Stimulated activated CD8-positive, alpha-beta memory T cell treated with anti-CD3 and anti-CD28 coated beads, Interleukin-15, amount 100 ng/mL, for 1 hour (primary cell): ENCODE data around the gene AMBN.

Experiments used
- DNase-seq: peaks from one replicate; pipeline ENCODE4 v3.0.0-alpha.2; 2020; ENCODE audit warnings: low read depth

Gene AMBN, protein sequence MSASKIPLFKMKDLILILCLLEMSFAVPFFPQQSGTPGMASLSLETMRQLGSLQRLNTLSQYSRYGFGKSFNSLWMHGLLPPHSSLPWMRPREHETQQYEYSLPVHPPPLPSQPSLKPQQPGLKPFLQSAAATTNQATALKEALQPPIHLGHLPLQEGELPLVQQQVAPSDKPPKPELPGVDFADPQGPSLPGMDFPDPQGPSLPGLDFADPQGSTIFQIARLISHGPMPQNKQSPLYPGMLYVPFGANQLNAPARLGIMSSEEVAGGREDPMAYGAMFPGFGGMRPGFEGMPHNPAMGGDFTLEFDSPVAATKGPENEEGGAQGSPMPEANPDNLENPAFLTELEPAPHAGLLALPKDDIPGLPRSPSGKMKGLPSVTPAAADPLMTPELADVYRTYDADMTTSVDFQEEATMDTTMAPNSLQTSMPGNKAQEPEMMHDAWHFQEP

DNA sequence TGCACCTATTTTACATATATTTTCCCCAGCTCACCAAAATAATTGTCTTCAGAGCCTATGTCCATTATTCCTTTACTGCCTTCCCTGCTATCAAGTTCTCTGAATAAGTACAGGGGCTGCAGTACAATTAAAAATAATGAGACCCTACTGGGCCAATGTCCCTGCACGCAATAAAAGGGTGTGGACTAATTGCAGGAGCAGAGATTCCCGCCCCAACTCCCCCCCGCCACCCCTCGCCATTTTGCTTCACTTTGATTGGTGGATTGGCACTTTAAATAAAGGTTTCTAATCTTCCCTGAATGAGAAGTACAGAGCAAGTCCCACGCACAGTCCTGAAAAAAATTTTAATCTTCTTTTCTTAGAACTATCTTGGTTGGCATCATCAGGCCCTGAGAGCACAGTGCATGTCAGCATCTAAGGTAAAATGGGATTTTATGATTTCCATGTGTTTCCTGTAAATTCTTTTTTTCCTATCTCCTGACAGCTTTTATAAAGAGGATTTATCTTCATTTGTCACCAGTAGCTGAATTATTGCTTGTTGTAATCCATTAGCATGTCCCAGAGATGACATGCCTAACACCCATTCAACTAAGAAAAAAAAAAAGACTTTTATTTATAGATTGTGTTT lies at the start of gene AMBN:
Gene AMBN (plus strand): TSS at position 302 of the 628 bp plus-strand sequence. CDS start 103 bp downstream, at position 405.
- no peak for DNase-seq

DNA sequence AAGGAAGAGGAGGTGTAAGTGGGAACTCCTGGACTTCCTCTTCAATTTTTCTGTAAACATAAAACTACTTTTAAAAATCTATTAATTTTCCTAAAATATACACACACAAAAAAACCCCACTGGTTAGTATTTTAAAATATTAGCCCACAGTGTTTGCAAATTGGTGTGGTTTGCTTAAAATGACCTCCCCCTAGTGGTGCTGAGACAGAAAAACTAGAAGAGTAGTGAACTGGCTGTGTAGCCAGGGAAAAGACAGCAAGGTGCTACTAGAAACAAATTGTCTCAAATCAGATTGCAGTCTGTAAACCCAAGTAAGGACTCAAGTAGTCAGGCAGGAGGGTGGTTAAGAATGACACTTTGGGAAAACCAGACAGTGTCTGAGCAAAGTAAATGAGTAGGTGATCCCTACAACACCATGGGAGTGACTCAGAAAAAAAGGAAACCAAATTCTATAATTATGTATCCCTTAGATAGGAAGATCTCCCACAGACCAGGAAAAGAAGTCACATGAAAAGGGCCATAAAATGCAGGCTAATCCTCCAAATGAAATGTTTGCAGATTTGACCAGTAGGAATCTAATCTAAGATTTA lies 47.7 kb upstream of the AMBN start:
- DNase-seq, result no peak

DNA sequence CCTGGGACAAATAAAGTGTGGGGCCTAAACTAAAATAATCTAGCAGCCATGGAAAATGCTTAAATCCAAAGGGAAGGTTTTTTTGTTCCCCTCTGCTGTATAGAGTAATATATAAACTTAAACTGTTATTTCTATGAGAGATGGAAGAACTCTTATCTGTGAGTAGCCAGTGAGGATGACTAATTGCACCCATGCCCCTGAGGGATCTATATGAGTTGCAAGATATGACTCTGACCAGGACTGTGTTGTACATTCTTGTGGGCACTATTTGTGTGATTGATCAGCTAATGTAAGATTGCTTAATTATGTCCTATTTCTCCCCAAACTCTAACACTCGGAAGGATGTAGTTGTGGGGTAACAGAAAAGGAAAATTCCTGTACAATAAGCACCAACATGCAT lies 35.2 kb upstream of the AMBN start:
- DNase-seq, result no peak

DNA sequence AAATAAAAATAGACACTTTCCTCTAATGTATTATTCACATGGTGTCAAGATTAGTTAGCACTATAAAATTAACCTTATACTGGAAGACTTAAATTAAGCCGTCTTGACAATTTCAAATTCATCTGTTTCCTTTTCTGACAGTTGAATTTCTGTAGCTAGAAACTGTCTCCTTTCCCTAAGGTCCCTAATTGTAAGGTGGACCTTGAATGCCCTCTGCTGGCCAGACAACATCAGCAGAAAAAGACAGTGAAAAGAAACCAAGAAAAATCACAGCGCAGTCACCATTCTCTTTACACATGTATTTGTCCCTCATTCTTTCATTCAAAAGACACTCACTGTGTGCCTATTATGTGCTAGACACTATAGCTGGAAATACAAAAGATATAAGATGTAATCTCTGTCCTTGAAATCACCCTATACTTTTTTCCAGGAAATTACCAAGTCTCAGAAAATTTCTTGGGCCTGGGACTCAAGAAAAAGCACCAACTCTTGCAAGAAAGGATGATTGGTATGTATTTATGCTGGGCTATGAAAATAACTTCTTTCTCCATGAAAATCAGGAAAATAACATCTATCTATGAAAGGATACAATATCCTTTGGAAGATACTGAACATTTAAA lies 32.7 kb upstream of the AMBN start:
- peak; percentile 14 for DNase-seq

DNA sequence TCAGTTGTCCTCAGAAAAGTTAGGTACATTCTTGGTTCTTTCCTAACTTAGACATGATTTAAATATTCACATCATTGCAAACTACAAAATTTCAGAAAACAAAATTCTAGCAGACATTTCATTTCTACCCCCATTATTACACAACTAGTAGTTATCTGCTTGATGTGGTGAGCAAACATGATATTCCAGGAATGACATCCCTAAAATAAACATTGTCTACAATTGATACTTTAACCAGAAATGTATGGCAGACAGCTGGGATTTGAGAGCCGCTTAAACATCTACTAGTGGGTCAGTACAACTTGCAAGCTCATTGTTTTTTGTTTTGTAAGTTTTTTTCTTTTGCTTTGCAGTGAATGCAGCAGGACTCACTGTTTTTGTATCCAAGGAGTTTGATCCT lies 32.1 kb upstream of the AMBN start:
- DNase-seq, result no peak

DNA sequence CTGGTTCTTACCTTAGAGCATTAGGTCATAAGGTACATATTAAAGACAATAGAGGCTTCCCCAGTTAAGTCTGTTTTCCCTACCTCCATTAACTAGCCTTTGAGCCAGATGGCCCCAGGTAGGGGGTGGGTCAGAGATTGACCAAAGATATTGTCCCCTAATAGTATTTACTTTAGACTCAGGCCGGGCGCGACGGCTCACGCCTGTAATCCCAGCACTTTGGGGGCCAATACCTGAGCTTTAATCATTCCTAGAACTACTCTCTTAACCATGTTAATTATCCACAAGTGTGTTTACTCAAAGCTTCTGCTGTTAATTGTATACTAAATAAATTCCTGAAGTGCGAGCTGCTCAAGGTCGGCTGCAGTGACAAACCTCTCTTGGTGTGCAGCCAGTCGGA lies 28.0 kb upstream of the AMBN start:
- no peak for DNase-seq

DNA sequence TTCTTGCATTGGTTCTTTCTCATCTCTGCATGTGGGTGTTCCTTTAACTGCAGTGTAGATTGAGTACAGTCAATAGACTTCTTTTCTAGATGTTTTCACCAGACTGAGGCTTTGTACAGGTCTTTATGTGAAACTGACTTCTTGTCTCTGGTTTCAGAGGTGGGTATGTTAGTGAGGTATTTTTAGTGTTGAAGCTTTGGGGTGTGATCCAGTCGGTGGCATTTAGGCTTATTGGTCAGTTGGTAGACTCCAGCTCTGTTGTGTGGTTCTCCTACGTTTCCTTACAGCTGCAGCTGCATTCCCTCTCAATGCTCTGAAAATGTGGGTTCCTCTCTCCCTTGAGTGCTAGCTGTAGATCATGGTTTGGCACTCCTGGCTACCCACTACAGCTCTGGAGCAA lies 21.3 kb upstream of the AMBN start:
- no peak for DNase-seq

DNA sequence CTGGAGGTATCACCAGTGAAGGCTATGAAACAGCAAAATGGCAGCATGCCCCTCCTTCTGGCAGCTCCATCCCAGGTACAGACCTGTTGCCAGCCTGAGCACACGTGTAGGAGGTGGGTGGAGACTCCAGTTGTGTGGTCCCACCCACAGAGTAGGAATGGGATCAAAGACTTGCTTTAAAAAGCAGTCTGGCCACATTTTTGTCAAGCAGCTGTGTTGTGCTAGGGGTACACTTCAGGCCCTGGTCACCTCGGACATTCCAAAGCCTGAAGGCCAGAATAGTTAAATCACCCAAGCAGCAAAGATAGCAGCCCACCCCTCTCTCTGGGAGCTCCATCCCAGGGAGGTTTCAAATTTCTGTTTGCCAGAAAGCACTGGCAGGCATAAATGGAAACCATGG lies 20.3 kb upstream of the AMBN start:
- no peak for DNase-seq

DNA sequence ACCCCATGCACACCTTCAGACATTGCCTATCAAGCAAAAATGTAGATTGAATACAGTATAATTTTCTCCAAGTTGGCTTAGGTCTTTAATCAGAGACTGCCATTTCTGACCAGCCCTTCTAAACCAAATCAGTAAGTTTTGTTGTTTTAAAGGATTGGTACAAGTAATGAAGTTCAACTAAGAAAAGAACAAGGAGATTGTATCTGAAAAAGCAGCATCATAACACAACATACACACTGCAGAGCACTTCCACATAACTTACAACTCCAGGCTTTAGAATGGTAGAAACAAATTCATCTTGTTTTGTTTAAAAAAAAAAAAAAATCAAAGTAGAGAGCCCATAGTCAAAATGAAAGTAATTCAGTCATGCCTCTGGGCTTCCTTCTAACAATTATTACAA lies 16.1 kb upstream of the AMBN start:
- DNase-seq, result no peak

DNA sequence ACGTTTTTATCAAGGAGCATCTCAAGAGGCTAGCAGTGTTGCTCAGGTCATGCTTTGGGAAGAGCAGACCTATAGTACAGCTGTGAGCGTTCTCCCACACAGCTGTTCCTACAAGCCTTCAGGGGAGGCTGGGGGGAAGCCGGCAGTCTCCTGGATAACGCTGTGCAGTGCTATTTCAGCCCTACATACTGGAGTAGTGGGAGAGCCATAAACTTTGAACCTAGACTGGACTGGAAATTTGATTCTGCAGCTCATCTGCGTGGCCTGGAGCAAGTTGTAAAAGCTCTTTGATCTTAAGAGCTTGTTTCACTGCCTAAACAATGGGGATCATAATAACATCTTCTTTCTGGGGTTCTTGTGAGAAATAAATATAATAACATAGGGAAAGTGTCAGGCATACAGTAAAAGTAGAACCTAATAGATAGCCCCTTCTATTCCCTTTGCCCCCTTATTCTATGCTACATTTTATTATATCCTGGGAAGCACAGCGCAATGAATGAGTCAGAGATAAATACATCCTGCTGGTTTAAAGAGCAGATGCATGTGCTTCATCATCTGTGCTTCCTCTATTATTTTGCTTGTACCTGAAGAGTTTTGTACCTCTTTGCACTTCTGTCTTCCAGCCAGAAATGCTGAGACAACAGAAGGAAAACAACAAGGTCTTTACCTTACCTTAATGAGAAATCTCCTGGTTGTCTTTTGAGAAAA lies 14.7 kb upstream of the AMBN start:
- no peak for DNase-seq

DNA sequence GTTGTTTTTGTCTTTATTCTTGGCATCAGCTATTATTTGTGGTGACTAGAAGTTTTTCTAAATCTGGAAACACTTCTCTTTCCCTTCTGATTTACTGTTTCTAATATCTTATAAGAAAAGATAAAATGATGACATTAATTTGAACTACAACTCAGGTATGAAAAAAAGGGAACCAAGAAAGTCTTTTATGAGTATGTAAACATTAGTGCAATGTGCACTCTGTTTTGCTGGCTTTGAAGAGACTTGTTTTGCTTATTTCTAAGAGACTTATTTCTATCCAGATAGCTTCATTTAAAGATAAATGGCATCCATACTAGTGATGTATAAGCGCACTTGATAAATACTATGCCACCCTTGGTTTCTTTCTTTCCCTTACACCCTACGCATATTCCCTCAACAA lies 10.1 kb upstream of the AMBN start:
- no peak for DNase-seq

DNA sequence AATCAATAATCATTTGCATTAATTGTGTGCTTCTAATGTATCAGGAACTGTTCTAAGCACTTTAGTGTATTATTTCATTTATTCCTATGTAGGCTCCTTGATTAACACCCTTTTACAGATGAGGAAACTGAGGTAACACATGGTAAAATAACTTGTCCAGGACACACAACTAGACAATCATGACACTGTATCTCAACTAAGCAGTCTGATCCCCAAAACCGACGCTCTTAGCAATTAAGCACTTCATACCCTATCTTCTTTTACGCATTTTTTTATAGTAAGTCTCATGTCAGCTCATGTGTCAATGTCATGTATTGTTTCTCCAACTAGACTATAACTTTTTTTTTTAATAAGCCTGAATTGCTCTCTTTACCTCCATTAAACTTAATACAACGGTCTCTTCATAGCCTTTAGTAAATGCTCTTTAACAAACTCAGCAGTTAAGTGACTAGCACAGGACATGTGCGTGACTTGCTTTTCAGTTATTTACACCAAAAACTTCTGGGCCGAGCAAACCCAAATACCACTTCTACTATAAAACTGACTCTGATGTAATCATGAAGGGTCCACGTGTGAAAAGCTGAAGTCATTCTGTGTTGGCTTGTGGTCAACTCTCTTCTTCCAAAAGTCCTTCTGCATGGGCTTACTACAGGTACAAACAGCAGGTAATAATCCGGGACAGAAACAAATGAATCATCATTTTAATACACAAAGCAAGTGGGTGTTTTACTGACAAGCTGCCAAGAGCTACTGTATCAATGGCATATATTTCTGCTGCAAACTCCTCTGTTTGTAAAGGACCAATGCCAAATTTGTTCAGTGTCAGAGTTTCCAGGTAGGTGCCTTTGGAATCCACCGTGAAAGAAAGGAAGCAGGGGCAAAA lies 7.9 kb upstream of the AMBN start:
- DNase-seq, result no peak

DNA sequence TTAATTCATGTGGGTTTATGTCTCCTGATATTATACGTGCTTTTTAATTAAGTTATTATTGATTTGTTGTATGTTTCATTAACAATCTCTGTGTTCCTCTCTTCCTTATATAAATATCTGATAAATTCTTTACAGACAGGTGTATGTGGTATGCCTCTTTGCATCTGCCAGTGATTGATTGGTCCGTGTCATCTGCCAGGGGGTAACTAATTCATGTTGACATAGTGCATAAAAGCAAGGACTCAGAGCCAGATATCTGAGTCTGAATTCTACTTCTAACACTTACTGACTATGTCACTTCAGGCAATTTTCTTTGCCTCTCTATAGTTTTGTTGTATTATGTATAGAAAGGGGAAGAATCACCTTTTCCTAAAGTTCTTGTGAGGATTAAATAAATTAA lies 5.2 kb upstream of the AMBN start:
- DNase-seq, result no peak

DNA sequence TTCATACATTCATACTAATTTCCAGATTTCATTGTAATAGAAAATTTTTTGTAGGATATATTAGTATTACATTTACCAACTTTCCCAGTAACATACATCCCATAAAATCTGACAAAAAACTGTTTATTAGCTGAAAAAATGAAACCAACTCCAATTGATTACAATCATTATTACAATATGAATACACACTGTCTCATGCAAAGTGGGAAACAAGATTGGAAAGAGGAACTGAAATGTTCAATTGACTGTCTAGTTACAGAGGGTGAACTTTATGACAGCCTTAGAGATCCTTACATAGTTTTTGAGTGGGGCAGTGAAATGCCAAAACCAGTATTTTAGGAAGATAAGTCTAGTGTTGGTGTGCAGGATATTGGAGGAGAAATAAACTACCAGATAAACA lies 2.3 kb upstream of the AMBN start:
- DNase-seq, result no peak

DNA sequence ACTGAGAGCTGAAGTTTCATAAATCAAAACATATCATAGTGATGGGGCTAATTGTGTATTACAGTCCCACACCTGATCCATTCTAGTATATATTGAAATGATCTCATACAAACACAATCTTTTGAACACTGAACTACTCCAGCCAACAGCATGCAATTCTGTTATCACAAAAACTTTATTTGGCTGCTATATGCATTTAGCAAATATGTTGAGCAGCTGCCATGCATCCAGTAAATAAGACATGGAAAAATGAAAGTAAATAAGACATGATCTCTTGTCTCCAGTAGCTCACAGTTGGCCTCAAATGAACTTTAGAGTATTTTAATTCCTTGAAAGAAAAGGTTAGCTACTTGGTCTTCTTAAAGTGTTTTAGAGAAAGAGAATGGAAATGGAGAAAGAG lies 2.1 kb downstream of the AMBN start:
- DNase-seq, result no peak

DNA sequence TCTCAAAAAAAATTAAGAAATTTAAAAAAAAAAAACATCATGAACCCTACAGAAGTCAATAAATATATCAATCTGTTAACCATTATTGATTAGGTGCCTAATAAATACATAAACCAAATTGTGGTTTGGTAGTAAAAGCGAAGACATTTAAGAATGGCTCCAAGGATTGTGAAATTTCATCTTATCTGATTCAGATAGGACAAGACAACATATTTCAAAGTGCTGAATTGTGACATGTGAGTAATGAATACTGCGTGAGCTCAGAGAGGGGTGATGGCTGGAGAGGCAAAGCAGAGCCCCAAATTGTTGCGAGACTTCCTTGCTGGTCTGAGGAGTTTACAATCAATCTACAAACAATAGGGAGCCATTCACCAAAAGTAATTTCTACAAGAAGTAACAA lies 8.2 kb downstream of the AMBN start:
- no peak for DNase-seq

DNA sequence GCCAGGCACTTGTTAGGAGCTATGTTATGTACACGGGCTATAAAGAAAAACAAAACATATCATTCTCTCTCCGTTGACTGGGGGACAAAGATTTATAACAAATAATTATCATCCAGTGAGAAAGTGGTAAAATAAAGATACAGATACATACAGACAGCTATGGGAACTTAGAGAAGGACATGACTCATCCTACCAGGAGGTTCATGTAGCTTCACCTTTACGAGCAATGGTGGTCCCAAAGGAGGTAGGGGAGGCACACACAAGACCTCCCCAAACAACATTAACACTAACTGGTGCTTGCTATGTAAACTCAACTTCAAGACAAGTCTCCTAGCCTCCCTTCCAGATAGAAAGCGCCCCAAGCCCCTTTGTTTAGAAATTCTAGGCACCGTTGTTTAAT lies 8.9 kb downstream of the AMBN start:
- DNase-seq, result no peak

DNA sequence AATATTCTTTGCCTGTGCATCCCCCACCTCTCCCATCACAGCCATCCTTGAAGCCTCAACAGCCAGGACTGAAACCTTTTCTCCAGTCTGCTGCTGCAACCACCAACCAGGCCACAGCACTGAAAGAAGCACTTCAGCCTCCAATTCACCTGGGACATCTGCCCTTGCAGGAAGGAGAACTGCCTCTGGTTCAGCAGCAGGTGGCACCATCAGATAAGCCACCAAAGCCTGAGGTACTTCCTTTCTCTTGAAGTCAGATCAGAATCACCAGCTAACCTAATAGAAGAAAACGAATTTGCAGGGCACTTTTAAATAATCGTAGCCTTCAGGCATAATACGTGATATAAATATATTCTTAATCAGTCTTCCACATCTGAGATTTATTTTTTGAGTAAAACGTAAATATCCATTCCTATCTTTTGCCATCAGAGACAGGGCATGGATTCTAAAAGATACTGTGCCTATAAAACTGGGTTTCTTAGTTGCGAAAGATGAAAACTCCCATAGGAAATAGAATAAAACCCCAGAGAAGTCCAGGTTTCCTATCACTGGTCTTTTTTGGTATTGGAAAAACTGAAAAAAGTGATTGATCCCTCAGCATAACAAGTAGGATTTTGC lies 9.5 kb downstream of the AMBN start:
- peak; percentile 34 for DNase-seq

DNA sequence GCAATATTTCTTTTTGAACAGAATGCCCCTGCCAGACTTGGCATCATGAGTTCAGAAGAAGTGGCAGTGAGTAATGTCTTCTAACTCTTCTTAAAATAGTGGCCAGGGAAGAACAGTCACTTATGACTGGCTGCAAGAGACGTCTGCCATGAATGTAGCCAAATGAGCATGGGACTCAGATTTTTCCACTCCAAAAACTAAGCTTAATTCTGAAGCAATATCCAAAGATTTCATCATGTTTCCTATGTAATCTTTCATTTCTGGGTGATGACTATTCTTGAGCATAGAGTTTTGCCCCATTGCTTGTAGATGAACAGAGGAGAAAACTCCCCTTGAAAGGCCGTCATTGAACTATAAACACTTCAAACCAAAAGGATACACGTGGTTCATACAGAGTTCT lies 11.8 kb downstream of the AMBN start:
- no peak for DNase-seq

DNA sequence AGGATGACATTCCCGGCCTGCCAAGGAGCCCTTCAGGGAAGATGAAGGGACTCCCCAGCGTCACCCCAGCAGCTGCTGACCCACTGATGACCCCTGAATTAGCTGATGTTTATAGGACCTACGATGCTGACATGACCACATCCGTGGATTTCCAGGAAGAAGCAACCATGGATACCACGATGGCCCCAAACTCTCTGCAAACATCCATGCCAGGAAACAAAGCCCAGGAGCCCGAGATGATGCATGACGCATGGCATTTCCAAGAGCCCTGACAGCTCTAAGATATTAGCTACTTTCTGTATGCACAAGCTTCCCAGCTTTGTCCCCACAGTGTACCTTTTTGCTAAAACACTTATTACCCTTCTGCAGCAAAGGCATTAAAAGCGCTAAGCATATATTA lies 14.4 kb downstream of the AMBN start:
- DNase-seq, result no peak

DNA sequence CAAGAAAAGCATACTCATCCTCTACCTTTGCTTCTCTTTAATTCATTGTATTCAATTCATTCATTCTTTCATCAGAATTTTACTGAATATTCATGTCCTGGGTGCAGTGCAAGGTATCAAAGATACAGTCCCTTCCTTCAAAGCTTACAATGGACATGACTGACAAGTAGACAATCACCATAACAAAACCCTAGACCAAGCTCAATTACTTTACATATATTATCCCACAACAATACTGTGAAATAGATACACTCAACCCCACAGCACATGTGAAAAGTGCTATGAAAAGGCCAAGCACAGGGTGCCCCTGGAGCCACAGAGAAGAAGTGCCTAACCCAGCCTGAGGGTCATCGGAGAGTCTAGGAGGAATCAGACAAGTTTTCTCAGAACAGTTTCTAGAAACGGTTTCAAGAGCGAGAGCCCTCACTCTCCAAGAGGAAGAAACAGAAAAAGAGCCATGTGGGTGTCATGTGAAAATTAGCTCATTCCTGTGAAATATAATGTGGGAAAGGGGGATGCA lies 15.3 kb downstream of the AMBN start:
- no peak for DNase-seq
